Suprapubic skin (tissue), 4 donors: ENCODE data around the gene MSMO1. TPM values are rescaled to one million over a fixed set of nuclear protein-coding genes. Genes with fewer than 3 reads are reported as not detected.

ENCODE experiments used
- DNase-seq, 2 donors: peaks; one replicate each; pipeline ENCODE4 v3.0.0-alpha.2; 2019; ENCODE audit warnings: low spot score in 2 of 2
- H3K27ac ChIP-seq: fragments of 200-600 bp; sonication (generic); one replicate; pipeline ENCODE4 v1.5.1; 2019
- H3K27me3 ChIP-seq: fragments of 200-600 bp; sonication (generic); one replicate; pipeline ENCODE4 v1.5.1; 2019
- H3K36me3 ChIP-seq: fragments of 200-600 bp; sonication (generic); one replicate; pipeline ENCODE4 v1.5.1; 2019
- H3K4me1 ChIP-seq: fragments of 200-600 bp; sonication (generic); one replicate; pipeline ENCODE4 v1.5.1; 2019
- H3K4me3 ChIP-seq: fragments of 200-600 bp; sonication (generic); one replicate; pipeline ENCODE4 v1.5.1; 2019; ENCODE audit warnings: mild to moderate bottlenecking
- H3K9me3 ChIP-seq: fragments of 200-600 bp; sonication (generic); one replicate; pipeline ENCODE4 v1.5.1; 2019
- EP300 ChIP-seq: sonication (generic); formaldehyde crosslinking; IDR thresholded peaks from one replicate; pipeline ENCODE4 v1.6.1; 2017; ENCODE audit warnings: antibody characterized with exemption
- POLR2A ChIP-seq, 2 donors: fragments of 450-650 bp; IDR thresholded peaks; one replicate each; pipeline ENCODE4 v1.6.1; 2017; ENCODE audit warnings: antibody characterized with exemption in 2 of 2, mild to moderate bottlenecking in 2 of 2, moderate library complexity in 2 of 2
- POLR2AphosphoS5 ChIP-seq, 3 donors: sonication (generic); formaldehyde crosslinking; IDR thresholded peaks; one replicate each; pipeline ENCODE4 v1.6.1; 2017; ENCODE audit warnings: antibody characterized with exemption in 3 of 3
- WGBS: methylation state at CpG from one replicate; pipeline ENCODE4 v1.1.5; 2018; 5-methylcytosine and 5-hydroxymethylcytosine counted together
- total RNA-seq, 4 donors: library from RNA; depleted of rRNA; stranded (reverse); fragments of >200 nt; gene quantifications; one replicate each; pipeline ENCODE4 v1.1.0, GENCODE V29; 2016
- TF ChIP-seq, protein P1 (sequence below), 2 donors: fragments of 200-600 bp in 1 of 2; fragments of 450-650 bp in 1 of 2; sonication (generic) in 1 of 2; IDR thresholded peaks; one replicate each; pipeline ENCODE4 v1.5.1; 2016 to 2019; ENCODE audit warnings: antibody characterized with exemption in 2 of 2, mild to moderate bottlenecking in 1 of 2, moderate library complexity in 1 of 2

Gene MSMO1
- total RNA-seq, 4 donors from 2014 or later: 48.8 to 173 (median 133) TPM

DNA sequence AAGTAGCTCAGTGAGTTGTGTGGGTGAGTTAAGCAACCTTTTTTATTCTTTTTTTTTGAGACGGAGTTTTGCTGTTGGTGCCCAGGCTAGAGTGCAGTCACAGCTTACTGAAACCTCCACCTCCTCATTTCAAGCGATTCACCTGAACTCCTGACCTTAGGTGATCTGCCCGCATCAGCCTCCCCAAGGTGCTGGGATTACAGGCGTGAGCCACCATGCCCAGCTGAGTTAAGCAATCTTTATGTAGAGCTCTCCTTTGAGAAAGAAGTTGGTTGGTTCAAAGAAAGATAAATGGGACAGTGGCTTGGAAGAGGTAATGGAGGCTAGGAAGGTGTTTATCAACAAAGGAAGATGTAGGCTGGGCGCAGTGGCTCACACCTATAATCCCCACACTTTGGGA is 3.2 kb downstream of the MSMO1 start:
- 85% methylated on average over 5 of the region's 5 CpGs for WGBS
- H3K4me1 ChIP-seq: peaks cover 23% of the 10 kb centered on the region
- no peaks in the 10 kb centered on the region for H3K9me3 ChIP-seq
- no peak overlapping the region for H3K4me3 ChIP-seq
- no peak for DNase-seq
- no peaks in the 10 kb centered on the region for H3K27me3 ChIP-seq
- no peak overlapping the region for H3K27ac ChIP-seq
- no peak for TF ChIP-seq EP300
- TF ChIP-seq POLR2AphosphoS5 (IDR thresholded peaks at IDR 0.05): no peak
- TF ChIP-seq, protein P1, sequence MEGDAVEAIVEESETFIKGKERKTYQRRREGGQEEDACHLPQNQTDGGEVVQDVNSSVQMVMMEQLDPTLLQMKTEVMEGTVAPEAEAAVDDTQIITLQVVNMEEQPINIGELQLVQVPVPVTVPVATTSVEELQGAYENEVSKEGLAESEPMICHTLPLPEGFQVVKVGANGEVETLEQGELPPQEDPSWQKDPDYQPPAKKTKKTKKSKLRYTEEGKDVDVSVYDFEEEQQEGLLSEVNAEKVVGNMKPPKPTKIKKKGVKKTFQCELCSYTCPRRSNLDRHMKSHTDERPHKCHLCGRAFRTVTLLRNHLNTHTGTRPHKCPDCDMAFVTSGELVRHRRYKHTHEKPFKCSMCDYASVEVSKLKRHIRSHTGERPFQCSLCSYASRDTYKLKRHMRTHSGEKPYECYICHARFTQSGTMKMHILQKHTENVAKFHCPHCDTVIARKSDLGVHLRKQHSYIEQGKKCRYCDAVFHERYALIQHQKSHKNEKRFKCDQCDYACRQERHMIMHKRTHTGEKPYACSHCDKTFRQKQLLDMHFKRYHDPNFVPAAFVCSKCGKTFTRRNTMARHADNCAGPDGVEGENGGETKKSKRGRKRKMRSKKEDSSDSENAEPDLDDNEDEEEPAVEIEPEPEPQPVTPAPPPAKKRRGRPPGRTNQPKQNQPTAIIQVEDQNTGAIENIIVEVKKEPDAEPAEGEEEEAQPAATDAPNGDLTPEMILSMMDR (IDR thresholded peaks at IDR 0.05): no peak
- no peak for TF ChIP-seq POLR2A (IDR thresholded peaks at IDR 0.05)
- peaks cover 5% of the 10 kb centered on the region for H3K36me3 ChIP-seq

DNA sequence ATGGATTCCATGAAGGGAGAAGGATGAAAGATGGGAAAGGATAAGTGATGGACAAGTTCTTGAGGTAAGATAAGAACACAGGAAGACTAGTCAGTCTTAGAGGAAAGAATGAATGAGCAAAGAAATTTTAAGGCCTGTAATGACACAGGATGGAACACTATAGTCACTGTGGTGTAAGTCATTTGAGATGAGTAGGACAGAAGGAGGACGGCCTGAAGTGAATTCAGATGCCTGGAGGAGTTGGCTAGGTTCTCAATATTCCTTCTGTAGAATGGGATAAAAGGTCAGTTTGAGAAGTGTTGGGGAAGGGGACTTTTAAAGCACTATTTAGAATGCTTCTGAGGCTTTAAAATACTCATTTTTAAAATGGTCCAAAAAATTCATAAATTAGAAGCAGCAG is 3.9 kb downstream of the MSMO1 start:
- TF ChIP-seq POLR2A (IDR thresholded peaks at IDR 0.05) (no peak), EP300 (no peak), POLR2AphosphoS5 (IDR thresholded peaks at IDR 0.05) (no peak)
- TF ChIP-seq, protein P1 (IDR thresholded peaks at IDR 0.05): no peak
- Histone ChIP-seq H3K36me3 (peaks cover 5% of the 10 kb centered on the region), H3K4me3 (no peak overlapping the region), H3K27me3 (no peaks in the 10 kb centered on the region), H3K9me3 (no peaks in the 10 kb centered on the region), H3K4me1 (peaks cover 16% of the 10 kb centered on the region), H3K27ac (no peak overlapping the region)
- DNase-seq: no peak
- 91% methylated on average over 1 of the region's 1 CpG for WGBS

DNA sequence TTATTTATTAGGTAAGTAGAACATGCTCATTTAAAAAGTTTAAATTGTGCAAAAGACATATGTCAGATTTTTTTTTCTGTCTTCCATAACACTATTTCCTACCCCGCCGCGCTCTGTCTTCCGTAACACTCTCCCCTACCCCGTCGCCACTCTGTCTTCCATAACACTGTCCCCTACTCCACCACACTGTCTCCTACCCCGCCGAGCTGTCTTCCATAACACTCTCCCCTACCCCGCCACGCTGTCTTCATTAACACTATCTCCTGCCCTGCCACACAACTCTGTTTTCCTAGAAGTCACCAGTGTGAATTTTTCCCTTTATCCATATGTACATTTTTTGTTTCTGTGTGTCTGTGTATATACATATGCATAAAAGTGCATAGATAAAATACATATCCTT is 4.4 kb downstream of the MSMO1 start:
- Histone ChIP-seq H3K27me3 (no peaks in the 10 kb centered on the region), H3K36me3 (peaks cover 5% of the 10 kb centered on the region), H3K27ac (no peak overlapping the region), H3K4me3 (no peak overlapping the region), H3K9me3 (no peaks in the 10 kb centered on the region), H3K4me1 (peaks cover 14% of the 10 kb centered on the region)
- no peak for DNase-seq
- WGBS: 85% methylated on average over 10 of the region's 10 CpGs
- TF ChIP-seq POLR2A (IDR thresholded peaks at IDR 0.05) (no peak), EP300 (no peak), POLR2AphosphoS5 (IDR thresholded peaks at IDR 0.05) (no peak)
- TF ChIP-seq, protein P1 (IDR thresholded peaks at IDR 0.05): no peak

DNA sequence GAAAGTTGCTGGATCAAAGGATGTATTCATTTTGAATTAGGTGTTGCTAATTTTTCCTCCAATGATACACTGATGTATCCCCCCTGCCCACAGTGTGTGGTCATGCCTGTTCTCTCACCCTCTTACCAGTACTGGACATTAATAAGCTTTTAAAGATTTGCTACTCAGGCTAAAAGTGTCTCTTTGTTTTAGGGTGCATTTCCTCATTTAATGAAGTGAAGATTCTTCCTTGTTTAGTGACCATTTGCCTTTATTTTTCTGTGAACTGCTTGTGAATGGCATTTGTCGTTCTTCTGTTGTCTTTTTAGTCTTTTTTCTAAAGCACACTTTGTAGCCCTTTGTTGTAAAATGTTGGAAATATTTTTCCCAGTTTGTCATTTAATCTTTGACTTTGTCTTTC is 5.0 kb downstream of the MSMO1 start:
- 67% methylated on average over 1 of the region's 1 CpG for WGBS
- peaks cover 14% of the 10 kb centered on the region for H3K4me1 ChIP-seq
- no peak for TF ChIP-seq POLR2A (IDR thresholded peaks at IDR 0.05)
- no peak for TF ChIP-seq EP300
- TF ChIP-seq POLR2AphosphoS5 (IDR thresholded peaks at IDR 0.05): no peak
- TF ChIP-seq, protein P1 (IDR thresholded peaks at IDR 0.05): no peak
- H3K9me3 ChIP-seq: no peaks in the 10 kb centered on the region
- no peaks in the 10 kb centered on the region for H3K27me3 ChIP-seq
- no peak overlapping the region for H3K27ac ChIP-seq
- no peak for DNase-seq
- H3K36me3 ChIP-seq: peaks cover 5% of the 10 kb centered on the region
- no peak overlapping the region for H3K4me3 ChIP-seq

DNA sequence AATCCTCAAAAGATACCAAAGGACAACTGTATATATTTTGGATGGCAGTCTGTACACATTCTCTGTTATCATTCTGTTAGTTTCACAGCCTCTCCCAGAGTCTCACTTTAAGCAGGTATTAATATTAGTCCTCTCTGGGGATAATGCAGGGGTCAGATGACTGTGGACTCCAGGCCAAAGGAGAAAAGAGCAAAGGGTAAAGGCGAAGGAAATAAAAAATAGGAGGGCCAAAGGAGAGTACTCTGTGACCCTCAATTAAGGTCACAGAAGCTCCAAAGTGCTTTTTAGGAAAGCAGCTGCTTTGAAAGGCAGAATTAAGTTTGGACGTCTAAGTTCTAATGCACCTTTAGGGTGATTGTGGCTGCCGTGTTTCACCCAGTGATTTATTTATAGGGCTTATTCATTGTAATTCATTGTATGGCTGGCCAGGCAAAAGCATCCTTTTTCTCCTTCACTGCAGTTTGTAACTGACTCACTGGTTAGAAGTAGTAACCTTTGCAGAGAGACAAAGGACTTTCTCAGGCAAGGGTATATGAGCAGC is 7.8 kb downstream of the MSMO1 start:
- WGBS: 79% methylated on average over 3 of the region's 3 CpGs

More for the DNA sequence above, 7.8 kb downstream of the MSMO1 start:
- H3K27ac ChIP-seq: no peak overlapping the region
- no peak overlapping the region for H3K4me3 ChIP-seq
- TF ChIP-seq POLR2AphosphoS5 (IDR thresholded peaks at IDR 0.05): no peak
- TF ChIP-seq POLR2A (IDR thresholded peaks at IDR 0.05): no peak
- TF ChIP-seq, protein P1 (IDR thresholded peaks at IDR 0.05): no peak
- no peak for TF ChIP-seq EP300
- H3K9me3 ChIP-seq: no peaks in the 10 kb centered on the region
- no peaks in the 10 kb centered on the region for H3K27me3 ChIP-seq
- peaks cover 18% of the 10 kb centered on the region for H3K36me3 ChIP-seq
- H3K4me1 ChIP-seq: no peaks in the 10 kb centered on the region
- DNase-seq: no peak
